HepG2 (cell line): ENCODE data around the gene MED13L. TPM values are rescaled to one million over a fixed set of nuclear protein-coding genes. Genes with fewer than 3 reads are reported as not detected.

Experiments used
- ATAC-seq: fragments of 200-7000 bp; cut with Tn5 transposase; 3 replicates; pipeline ENCODE4 v1.9.1; 2020; ENCODE audit warnings: mild to moderate bottlenecking, moderate library complexity
- BruUV-seq: library from RNA; stranded (reverse); fragments of 400-500 nt; replicated peaks from 2 replicates; lab custom pipeline; 2021; lab: Mats Ljungman, UMichigan
- CTCF ChIA-PET: fragments of 300-600 bp; formaldehyde crosslinking; extraction: SDS; loops from one replicate; lab custom pipeline; 2021; ENCODE audit warnings: low total read pairs, inconsistent platforms, low intra/inter-chr PET ratio; lab: Yijun Ruan, JAX
- POLR2A ChIA-PET: fragments of 350-600 bp; sonication (Branson Sonifier 250); formaldehyde crosslinking; loops from one replicate; lab custom pipeline; 2020; ENCODE audit warnings: antibody characterized with exemption, inconsistent platforms; lab: Yijun Ruan, JAX
- DNase-seq: peaks from one replicate; pipeline ENCODE4 v3.0.0-alpha.2; 2015; ENCODE audit warnings: low spot score
- FAIRE-seq: peaks from 3 replicates; lab custom pipeline; 2011; peaks lifted over from hg19 to GRCh38; lab: Jason Lieb, UNC
- H2AFZ ChIP-seq: one replicate; pipeline ENCODE4 v1.6.1; 2011; ENCODE audit warnings: low read length, inconsistent platforms
- H3K27ac ChIP-seq: fragments of 300-600 bp; 3 replicates; pipeline ENCODE4 v1.8.0; 2011; ENCODE audit warnings: mixed run types, mild to moderate bottlenecking, mixed read lengths, low read length, inconsistent platforms; ENCODE audit not compliant: insufficient read depth; ENCODE audit errors: extremely low read length
- H3K27me3 ChIP-seq, 2 experiments: fragments of 200-600 bp in 1 of 2; 2 replicates in 1 of 2; 3 replicates in 1 of 2; pipeline versions ENCODE4 v1.6.0 to v1.8.0; 2011; ENCODE audit warnings: low read length in 2 of 2, mild to moderate bottlenecking in 2 of 2, moderate library complexity in 2 of 2, inconsistent platforms in 1 of 2; ENCODE audit not compliant: insufficient read depth in 2 of 2, control insufficient read depth in 1 of 2
- H3K36me3 ChIP-seq, 2 experiments: fragments of 200-600 bp in 1 of 2; replicated peaks in 1 of 2; 2 replicates in 1 of 2; 3 replicates in 1 of 2; pipeline versions ENCODE4 v1.5.1 to v1.8.0; 2011; ENCODE audit warnings: low read length in 2 of 2, inconsistent platforms in 1 of 2; ENCODE audit not compliant: insufficient read depth in 2 of 2, control insufficient read depth in 1 of 2
- H3K4me1 ChIP-seq: 2 replicates; pipeline ENCODE4 v1.5.1; 2012; ENCODE audit warnings: low read length, inconsistent platforms; ENCODE audit not compliant: insufficient read depth
- H3K4me2 ChIP-seq: 2 replicates; pipeline ENCODE4 v1.6.0; 2011; ENCODE audit warnings: low read depth, low read length, inconsistent platforms
- H3K4me3 ChIP-seq, 3 experiments: fragments of 200-600 bp in 1 of 3; sonication (generic), shearing (Covaris generic) in 1 of 3; replicated peaks in 1 of 3; 2 replicates each; pipeline ENCODE4 v1.5.1; 2011 to 2016; ENCODE audit warnings: low read length in 3 of 3, inconsistent platforms in 2 of 3, low read depth in 2 of 3, mild to moderate bottlenecking in 2 of 3, control low read depth in 1 of 3, mixed read lengths in 1 of 3; ENCODE audit not compliant: insufficient read depth in 1 of 3
- H3K79me2 ChIP-seq: one replicate; pipeline ENCODE4 v1.6.1; 2011; ENCODE audit warnings: low read length, inconsistent platforms; ENCODE audit not compliant: insufficient read depth
- H3K9ac ChIP-seq: 2 replicates; pipeline ENCODE4 v1.6.0; 2011; ENCODE audit warnings: mild to moderate bottlenecking, low read depth, low read length, inconsistent platforms; ENCODE audit not compliant: insufficient read depth
- H3K9me3 ChIP-seq: 2 replicates; pipeline ENCODE4 v1.5.1; 2012; ENCODE audit warnings: mild to moderate bottlenecking, low read length
- H4K20me1 ChIP-seq: 2 replicates; pipeline ENCODE4 v1.6.0; 2011; ENCODE audit warnings: inconsistent platforms, mild to moderate bottlenecking, low read length, moderate library complexity; ENCODE audit not compliant: insufficient read depth
- AGO1 ChIP-seq: fragments of 200-400 bp; formaldehyde crosslinking; IDR thresholded peaks from 2 replicates; pipeline ENCODE4 v1.6.1; 2017; ENCODE audit warnings: mild to moderate bottlenecking, low read depth, low read length, moderate library complexity; ENCODE audit not compliant: poor library complexity, severe bottlenecking
- ELF1 ChIP-seq: sonication (generic); formaldehyde crosslinking; IDR thresholded peaks from 2 replicates; pipeline ENCODE4 v1.4.0; 2020; ENCODE audit warnings: missing genetic modification reagents
- FOXC1 ChIP-seq: sonication (generic); formaldehyde crosslinking; IDR thresholded peaks from 2 replicates; pipeline ENCODE4 v1.8.0; 2022; ENCODE audit warnings: mild to moderate bottlenecking, missing genetic modification reagents, borderline replicate concordance
- KDM2A ChIP-seq: sonication (generic); formaldehyde crosslinking; IDR thresholded peaks from 2 replicates; pipeline ENCODE4 v1.4.0; 2020; ENCODE audit warnings: low read depth, missing genetic modification reagents, borderline replicate concordance
- MLLT10 ChIP-seq: sonication (generic); formaldehyde crosslinking; IDR thresholded peaks from 2 replicates; pipeline ENCODE4 v1.4.0; 2020; ENCODE audit warnings: missing genetic modification reagents
- NFIB ChIP-seq: sonication (generic); formaldehyde crosslinking; IDR thresholded peaks from 2 replicates; pipeline ENCODE4 v1.9.0; 2021; ENCODE audit warnings: missing genetic modification reagents, mild to moderate bottlenecking, borderline replicate concordance
- NFYB ChIP-seq: sonication (generic); formaldehyde crosslinking; IDR thresholded peaks from 2 replicates; pipeline ENCODE4 v1.4.0; 2020; ENCODE audit warnings: missing genetic modification reagents
- PCBP2 ChIP-seq: fragments of 200-400 bp; formaldehyde crosslinking; optimal IDR thresholded peaks from 2 replicates; pipeline ENCODE3; 2018; ENCODE audit warnings: low read length, low read depth; ENCODE audit not compliant: poor library complexity, severe bottlenecking
- RCOR2 ChIP-seq: IDR thresholded peaks from 2 replicates; pipeline ENCODE4 v1.6.1; 2016; ENCODE audit warnings: missing biosample characterization, missing genetic modification reagents
- SPEN ChIP-seq: sonication (generic); formaldehyde crosslinking; IDR thresholded peaks from 2 replicates; pipeline ENCODE4 v1.5.1; 2020; ENCODE audit warnings: low read depth, mild to moderate bottlenecking, missing genetic modification reagents
- U2AF1 ChIP-seq: fragments of 200-400 bp; formaldehyde crosslinking; optimal IDR thresholded peaks from 2 replicates; pipeline ENCODE3; 2017; ENCODE audit warnings: mild to moderate bottlenecking, low read depth, low read length
- ZBTB3 ChIP-seq: sonication (generic); formaldehyde crosslinking; IDR thresholded peaks from 2 replicates; pipeline ENCODE4 v1.4.0; 2020; ENCODE audit warnings: low read depth, mild to moderate bottlenecking, moderate library complexity, missing genetic modification reagents, borderline replicate concordance
- ZFP91 ChIP-seq: sonication (generic); formaldehyde crosslinking; IDR thresholded peaks from 2 replicates; pipeline ENCODE4 v1.9.0; 2022; ENCODE audit warnings: missing genetic modification reagents, mild to moderate bottlenecking, borderline replicate concordance
- ZNF263 ChIP-seq: sonication (generic); formaldehyde crosslinking; IDR thresholded peaks from 2 replicates; pipeline ENCODE4 v1.4.0; 2020; ENCODE audit warnings: missing genetic modification reagents
- ZNF850 ChIP-seq: sonication (generic); formaldehyde crosslinking; conservative IDR thresholded peaks from 2 replicates; pipeline ENCODE4 v1.9.0; 2021; ENCODE audit warnings: mild to moderate bottlenecking, missing genetic modification reagents
- ZNF883 ChIP-seq: sonication (generic); formaldehyde crosslinking; IDR thresholded peaks from 2 replicates; pipeline ENCODE4 v1.5.1; 2020; ENCODE audit warnings: mild to moderate bottlenecking, missing genetic modification reagents; ENCODE audit errors: not compliant biosample characterization
- WGBS: methylation state at CpG from one replicate; pipeline ENCODE4 v1.1.6; 2017; ENCODE audit warnings: low lambda C conversion rate; 5-methylcytosine and 5-hydroxymethylcytosine counted together
- in situ Hi-C: cut with HindIII; loops from 2 replicates; pipeline ENCODE4 v1.10.0; 2017; ENCODE audit warnings: low pct_unique_long_range_greater_than_20kb; ENCODE audit not compliant: extremely low pct_ligation_motif_present
- intact Hi-C: fragments of 100-400 bp; cut with micrococcal nuclease; formaldehyde crosslinking; loops from one replicate; pipeline ENCODE4 v1.10.0; 2022; ENCODE audit not compliant: unreplicated experiment
- polyA plus RNA-seq, 8 experiments: library from polyadenylated mRNA; depleted of rRNA in 3 of 8; stranded (reverse) in 7 of 8; unstranded in 1 of 8; fragments of >200 nt; fragmentation: Illumina TruSeq in 4 of 8; extraction: Trizol in 4 of 8; gene quantifications; 2 replicates each; pipeline versions ENCODE4 v1.2.1 to v1.2.3, GENCODE V29; 2011 to 2016; ENCODE audit warnings: low read depth in 4 of 8, missing spikeins in 1 of 8, mixed read lengths in 1 of 8; ENCODE audit not compliant: insufficient read depth in 1 of 8
- total RNA-seq, 5 experiments: library from RNA; depleted of rRNA; stranded (reverse); fragments of >200 nt; fragmentation: Illumina TruSeq; extraction: Trizol; gene quantifications; 2 replicates each; pipeline ENCODE4 v1.2.3, GENCODE V29; 2016; ENCODE audit warnings: low read depth in 1 of 5

MED13L gene
- total and polyA plus RNA-seq, 2 of the 13 experiments (the other 11 are each of a cell fraction or from before 2014, with no cell fraction given): 24.8 to 38.9 TPM

DNA sequence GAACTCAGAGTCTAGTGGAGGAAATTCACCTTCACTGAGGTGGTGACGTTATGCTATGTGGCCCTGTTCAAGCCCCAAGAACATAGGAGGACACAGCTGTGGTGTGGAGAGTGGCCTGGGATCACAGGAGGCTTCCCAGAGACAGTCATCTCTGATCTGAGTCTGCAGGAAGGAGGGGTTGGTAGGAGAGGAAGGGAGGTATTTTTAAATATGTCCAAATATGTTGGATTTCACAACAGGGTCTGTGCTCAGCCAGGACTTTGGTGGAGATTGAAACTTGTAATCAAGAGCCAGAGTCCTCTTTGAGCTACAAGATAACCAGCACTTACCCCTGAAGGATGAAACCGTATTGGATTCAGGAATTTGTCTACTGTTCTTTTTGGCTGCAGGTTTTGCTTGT lies 26.4 kb upstream of the MED13L start:
- Histone ChIP-seq H3K9ac (no peak overlapping the region), H3K4me3 (no peak overlapping the region), H4K20me1 (no peaks in the 10 kb centered on the region), H2AFZ (no peak overlapping the region), H3K27ac (no peak overlapping the region), H3K4me2 (no peak overlapping the region), H3K9me3 (no peaks in the 10 kb centered on the region), H3K27me3 (peaks cover 3 to 28% of the 10 kb centered on the region in 2 experiments; a peak in 4 of 5 replicates), H3K4me1 (no peaks in the 10 kb centered on the region), H3K79me2 (no peaks in the 10 kb centered on the region), H3K36me3 (no peaks in the 10 kb centered on the region)
- DNase-seq: no peak
- intact Hi-C loops: no loop called here
- 5% methylated on average over 2 of the region's 2 CpGs for WGBS
- POLR2A ChIA-PET: no interaction called here
- ATAC-seq: no peak
- no TSS peak for BruUV-seq
- TF ChIP-seq ELF1 (CRISPR knock-in tag) (no peak), MLLT10 (CRISPR knock-in tag) (no peak), KDM2A (CRISPR knock-in tag) (no peak), RCOR2 (CRISPR knock-in tag) (no peak), PCBP2 (no peak), ZNF850 (CRISPR knock-in tag) (no peak), ZNF883 (CRISPR knock-in tag) (no peak), NFYB (CRISPR knock-in tag) (no peak), ZNF263 (no peak), FOXC1 (CRISPR knock-in tag) (no peak), AGO1 (no peak), SPEN (CRISPR knock-in tag) (no peak), U2AF1 (no peak), ZBTB3 (CRISPR knock-in tag) (no peak), ZFP91 (CRISPR knock-in tag) (no peak), NFIB (CRISPR knock-in tag) (no peak)
- FAIRE-seq: no peak
- CTCF ChIA-PET: no interaction called here
- in situ Hi-C loops: no loop called here
